Gastroesophageal sphincter (tissue), 4 donors: ENCODE results near the gene CELSR1. TPM values are rescaled to one million over a fixed set of nuclear protein-coding genes. Genes with fewer than 3 reads are reported as not detected.

Experiments
- ATAC-seq: fragments of 150-250 bp; one replicate; pipeline ENCODE4 v1.9.1; 2016; ENCODE audit warnings: mild to moderate bottlenecking, moderate library complexity
- H3K27ac ChIP-seq, 4 donors: fragments of 200-600 bp; sonication (generic) in 3 of 4; 1 replicate in 3 of 4; 2 replicates in 1 of 4; pipeline ENCODE4 v1.5.1; 2016 to 2019
- H3K27me3 ChIP-seq: fragments of 200-600 bp; sonication (generic); one replicate; pipeline ENCODE4 v1.5.1; 2019
- H3K36me3 ChIP-seq, 2 donors: fragments of 200-600 bp; sonication (generic); one replicate each; pipeline ENCODE4 v1.5.1; 2019; ENCODE audit warnings: control low read depth in 1 of 2
- H3K4me1 ChIP-seq, 3 donors: fragments of 200-600 bp; sonication (generic); 1 replicate in 2 of 3; 2 replicates in 1 of 3; pipeline ENCODE4 v1.5.1; 2016 to 2019; ENCODE audit warnings: control low read depth in 2 of 3
- H3K4me3 ChIP-seq, 2 donors: fragments of 200-600 bp; sonication (generic); one replicate each; pipeline ENCODE4 v1.5.1; 2019; ENCODE audit warnings: mild to moderate bottlenecking in 1 of 2, moderate library complexity in 1 of 2
- H3K9me3 ChIP-seq, 3 donors: fragments of 200-600 bp; sonication (generic); one replicate each; pipeline ENCODE4 v1.5.1; 2017 to 2019; ENCODE audit warnings: control low read depth in 2 of 3
- CTCF ChIP-seq, 4 experiments: fragments of 200-600 bp in 2 of 4; fragments of 450-650 bp in 2 of 4; sonication (generic) in 1 of 4; IDR thresholded peaks; one replicate each; pipeline ENCODE4 v1.5.1; 2017 to 2019; ENCODE audit warnings: antibody characterized with exemption in 4 of 4, mild to moderate bottlenecking in 2 of 4, moderate library complexity in 2 of 4
- EP300 ChIP-seq: sonication (generic); formaldehyde crosslinking; IDR thresholded peaks from one replicate; pipeline ENCODE4 v1.6.1; 2017; ENCODE audit warnings: antibody characterized with exemption, mild to moderate bottlenecking
- POLR2A ChIP-seq, 2 donors: fragments of 450-650 bp; IDR thresholded peaks; one replicate each; pipeline ENCODE4 v1.6.1; 2017; ENCODE audit warnings: antibody characterized with exemption in 2 of 2, mild to moderate bottlenecking in 2 of 2, moderate library complexity in 1 of 2
- POLR2AphosphoS5 ChIP-seq: sonication (generic); formaldehyde crosslinking; IDR thresholded peaks from one replicate; pipeline ENCODE4 v1.6.1; 2017; ENCODE audit warnings: antibody characterized with exemption
- WGBS, 2 donors: methylation state at CpG; one replicate each; pipeline ENCODE4 v1.1.5; 2018; ENCODE audit warnings: low coverage in 1 of 2; 5-methylcytosine and 5-hydroxymethylcytosine counted together
- total RNA-seq, 4 donors: library from RNA; depleted of rRNA; stranded (reverse); fragments of >200 nt; gene quantifications; one replicate each; pipeline ENCODE4 v1.1.0, GENCODE V29; 2016

Gene CELSR1
- total RNA-seq, 4 donors from 2014 or later = 1.7 to 4.8 (median 4.3) TPM

- 62 to 76% methylated on average over 3 to 12 of the region's 19 CpGs for WGBS, 2 donors
- no peak for TF ChIP-seq POLR2AphosphoS5
- TF ChIP-seq EP300 = no peak
- no peak for TF ChIP-seq CTCF (IDR thresholded peaks at IDR 0.05)
- TF ChIP-seq POLR2A (IDR thresholded peaks at IDR 0.05) = no peak
- Histone ChIP-seq H3K27ac (no peak overlapping the region), H3K9me3 (no peaks in the 10 kb centered on the region), H3K4me3 (no peak overlapping the region), H3K36me3 (no peaks in the 10 kb centered on the region), H3K27me3 (peaks cover 33% of the 10 kb centered on the region), H3K4me1 (no peaks in the 10 kb centered on the region)
- ATAC-seq = no peak
These were observed 171.1 kb downstream of the CELSR1 start for GRCh38 chr22:46366327-46366731.

GRCh38 chr22:46365166-46365624, 172.2 kb downstream of the CELSR1 start:
- no peaks in the 10 kb centered on the region for H3K9me3 ChIP-seq
- no peak for TF ChIP-seq POLR2A (IDR thresholded peaks at IDR 0.05)
- TF ChIP-seq POLR2AphosphoS5 = no peak
- TF ChIP-seq CTCF (IDR thresholded peaks at IDR 0.05) = no peak
- TF ChIP-seq EP300 = no peak
- WGBS, 2 donors = no CpG with 5 or more reads among the region's 22 CpGs
- H3K4me1 ChIP-seq = no peaks in the 10 kb centered on the region
- H3K27ac ChIP-seq = no peak overlapping the region
- no peak for ATAC-seq
- peaks cover 33% of the 10 kb centered on the region for H3K27me3 ChIP-seq
- no peak overlapping the region for H3K4me3 ChIP-seq
- H3K36me3 ChIP-seq = no peaks in the 10 kb centered on the region

GRCh38 chr22:46364341-46365165, 172.9 kb downstream of the CELSR1 start:
- H3K27me3 ChIP-seq = peaks cover 33% of the 10 kb centered on the region
- no peak overlapping the region for H3K4me3 ChIP-seq
- no peak for ATAC-seq
- peaks cover 0 to 1% of the 10 kb centered on the region in 2 donors for H3K36me3 ChIP-seq
- TF ChIP-seq CTCF (IDR thresholded peaks at IDR 0.05) (no peak), POLR2A (IDR thresholded peaks at IDR 0.05) (no peak), POLR2AphosphoS5 (no peak), EP300 (no peak)
- no peak overlapping the region for H3K27ac ChIP-seq
- H3K4me1 ChIP-seq = no peaks in the 10 kb centered on the region
- WGBS, 2 donors = no CpG with 5 or more reads among the region's 26 CpGs
- H3K9me3 ChIP-seq = no peaks in the 10 kb centered on the region

- WGBS, 2 donors = no CpG with 5 or more reads among the region's 35 CpGs
- no peak for TF ChIP-seq POLR2A (IDR thresholded peaks at IDR 0.05)
- no peak for TF ChIP-seq CTCF (IDR thresholded peaks at IDR 0.05)
- no peak for TF ChIP-seq EP300
- TF ChIP-seq POLR2AphosphoS5 = no peak
- Histone ChIP-seq H3K36me3 (peaks cover 0 to 9% of the 10 kb centered on the region in 2 donors), H3K4me3 (no peak overlapping the region), H3K27ac (no peak overlapping the region), H3K4me1 (no peaks in the 10 kb centered on the region), H3K9me3 (no peaks in the 10 kb centered on the region), H3K27me3 (peaks cover 33% of the 10 kb centered on the region)
- ATAC-seq = no peak
These were observed 173.7 kb downstream of the CELSR1 start for GRCh38 chr22:46363611-46364321.
